Retinal pigment epithelial cell (primary cell): Measurements from ENCODE around the gene LILRB4.
"Not testable (repeated sequence)": the region's sequence is repeated elsewhere in the genome, so short reads cannot be mapped to it uniquely, and the experiment has no call there.

Experiments used
- DNase-seq: peaks from one replicate; pipeline ENCODE4 v3.0.0-alpha.2; 2010; ENCODE audit warnings: low read depth
- H3K4me3 ChIP-seq: 2 replicates; pipeline ENCODE4 v1.5.1; 2011; ENCODE audit warnings: mild to moderate bottlenecking, low read length, control low read depth, moderate library complexity
- TF ChIP-seq, protein P1 (sequence below): conservative IDR thresholded peaks from 2 replicates; pipeline ENCODE4 v1.5.1; 2011; ENCODE audit warnings: low read depth, low read length, control low read depth, inconsistent platforms

Gene LILRB4

DNA sequence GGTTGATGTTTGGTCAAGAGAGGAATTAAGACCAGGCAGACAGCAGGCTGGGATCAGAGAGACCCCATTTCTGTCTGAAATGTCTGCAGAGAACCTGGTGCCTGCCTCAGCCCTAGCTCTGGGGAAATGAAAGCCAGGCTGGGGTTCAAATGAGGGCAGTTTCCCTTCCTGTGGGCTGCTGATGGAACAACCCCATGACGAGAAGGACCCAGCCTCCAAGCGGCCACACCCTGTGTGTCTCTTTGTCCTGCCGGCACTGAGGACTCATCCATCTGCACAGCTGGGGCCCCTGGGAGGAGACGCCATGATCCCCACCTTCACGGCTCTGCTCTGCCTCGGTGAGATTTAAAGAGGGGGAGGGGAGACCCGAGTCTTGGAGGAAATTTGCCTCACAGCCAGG lies at the start of gene LILRB4:
Gene LILRB4, plus strand, starts transcription at position 256 of the 400 bp plus-strand sequence. Its CDS starts 49 bp downstream, at position 305.
- DNase-seq: no peak
- H3K4me3 ChIP-seq: no peak within 1 kb of the TSS
- TF ChIP-seq, protein P1, sequence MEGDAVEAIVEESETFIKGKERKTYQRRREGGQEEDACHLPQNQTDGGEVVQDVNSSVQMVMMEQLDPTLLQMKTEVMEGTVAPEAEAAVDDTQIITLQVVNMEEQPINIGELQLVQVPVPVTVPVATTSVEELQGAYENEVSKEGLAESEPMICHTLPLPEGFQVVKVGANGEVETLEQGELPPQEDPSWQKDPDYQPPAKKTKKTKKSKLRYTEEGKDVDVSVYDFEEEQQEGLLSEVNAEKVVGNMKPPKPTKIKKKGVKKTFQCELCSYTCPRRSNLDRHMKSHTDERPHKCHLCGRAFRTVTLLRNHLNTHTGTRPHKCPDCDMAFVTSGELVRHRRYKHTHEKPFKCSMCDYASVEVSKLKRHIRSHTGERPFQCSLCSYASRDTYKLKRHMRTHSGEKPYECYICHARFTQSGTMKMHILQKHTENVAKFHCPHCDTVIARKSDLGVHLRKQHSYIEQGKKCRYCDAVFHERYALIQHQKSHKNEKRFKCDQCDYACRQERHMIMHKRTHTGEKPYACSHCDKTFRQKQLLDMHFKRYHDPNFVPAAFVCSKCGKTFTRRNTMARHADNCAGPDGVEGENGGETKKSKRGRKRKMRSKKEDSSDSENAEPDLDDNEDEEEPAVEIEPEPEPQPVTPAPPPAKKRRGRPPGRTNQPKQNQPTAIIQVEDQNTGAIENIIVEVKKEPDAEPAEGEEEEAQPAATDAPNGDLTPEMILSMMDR: no peak

DNA sequence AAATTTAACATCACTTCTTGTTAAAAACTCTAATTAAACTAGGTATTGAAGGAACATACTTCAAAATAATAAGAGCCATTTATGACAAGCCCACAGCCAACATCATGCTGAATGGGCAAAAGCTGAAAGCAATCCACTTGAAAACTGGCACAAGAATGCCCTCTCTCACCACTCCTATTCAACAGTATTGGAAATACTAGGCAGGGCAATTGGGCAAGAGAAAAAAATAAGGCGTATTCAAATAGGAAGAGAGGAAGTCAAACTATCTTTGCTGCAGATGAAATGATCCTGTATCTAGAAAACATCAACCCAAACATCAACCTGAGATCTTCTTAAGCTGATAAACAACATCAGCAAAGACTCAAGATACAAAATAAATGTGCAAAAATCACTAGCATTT lies 48.1 kb upstream of the LILRB4 start:
- no peak for DNase-seq
- no peak overlapping the region for H3K4me3 ChIP-seq
- TF ChIP-seq, protein P1: no peak

DNA sequence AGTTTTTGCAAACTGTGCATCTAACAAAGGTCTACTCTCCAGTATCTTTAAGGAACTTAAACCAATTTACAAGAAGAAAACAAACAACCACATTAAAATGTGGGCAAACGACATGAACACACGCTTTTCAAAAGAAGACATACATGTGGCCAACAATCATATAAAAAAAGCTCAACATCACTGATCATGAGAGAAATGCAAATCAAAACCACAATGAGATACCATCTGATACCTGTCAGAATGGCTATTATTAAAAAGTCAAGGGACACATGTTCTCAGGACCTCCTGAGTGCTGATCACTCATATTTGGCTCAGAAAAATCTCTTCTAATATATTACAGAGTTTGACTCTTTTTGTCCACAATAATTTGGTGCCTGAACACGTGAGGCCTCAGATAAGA lies 46.7 kb upstream of the LILRB4 start:
- DNase-seq: no peak
- TF ChIP-seq, protein P1: no peak
- H3K4me3 ChIP-seq: no peak overlapping the region

DNA sequence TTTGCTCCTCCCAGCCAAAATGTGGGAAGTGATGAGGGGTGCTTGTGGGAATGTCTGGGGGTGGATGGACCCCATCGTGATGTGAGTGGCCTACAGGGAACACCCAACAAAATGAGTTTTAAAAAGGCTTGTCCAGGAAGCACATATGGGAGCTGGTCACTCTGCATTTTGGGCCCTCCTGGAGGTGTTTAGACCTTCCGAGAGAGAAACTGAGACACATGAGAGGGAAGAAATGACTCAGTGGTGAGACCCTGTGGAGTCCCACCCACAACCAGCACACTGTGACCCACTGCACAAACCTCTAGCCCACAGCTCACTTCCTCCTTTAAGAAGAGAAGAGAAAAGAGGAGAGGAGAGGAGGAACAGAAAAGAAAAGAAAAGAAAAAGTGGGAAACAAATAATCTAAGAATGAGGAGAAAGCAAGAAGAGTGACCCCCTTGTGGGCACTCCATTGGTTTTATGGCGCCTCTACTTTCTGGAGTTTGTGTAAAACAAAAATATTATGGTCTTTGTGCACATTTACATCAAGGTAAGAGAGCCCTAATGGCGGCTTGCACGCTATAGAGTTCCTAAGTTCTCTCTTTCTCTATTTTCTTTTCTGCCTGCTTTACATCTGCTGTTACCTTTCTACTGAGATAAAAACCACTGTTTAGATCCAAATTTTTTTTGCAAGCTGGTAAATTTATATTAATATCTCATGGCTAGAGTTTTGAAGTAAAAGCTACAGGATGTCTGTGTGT lies 45.8 kb upstream of the LILRB4 start:
- no peak overlapping the region for H3K4me3 ChIP-seq
- DNase-seq: no peak
- TF ChIP-seq, protein P1: no peak

DNA sequence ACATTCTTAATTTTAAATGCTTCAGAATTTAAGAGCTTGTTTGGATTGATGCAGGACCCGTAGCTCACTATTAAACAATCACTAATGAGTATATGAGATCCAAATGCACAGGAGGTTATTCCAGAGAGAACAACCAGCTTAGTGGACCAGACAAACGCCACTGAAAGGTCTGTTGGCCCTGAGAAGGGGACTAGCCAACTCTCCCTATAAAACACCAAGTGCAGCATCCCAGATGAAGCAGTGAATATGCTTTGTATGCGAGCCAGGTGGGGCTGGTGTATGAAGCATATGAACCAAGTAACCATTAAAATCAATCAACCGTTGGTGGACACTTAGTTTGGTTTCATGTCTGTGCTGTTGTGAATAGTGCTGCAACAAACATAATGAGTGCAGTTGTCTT lies 42.3 kb upstream of the LILRB4 start:
- TF ChIP-seq, protein P1: no peak
- no peak overlapping the region for H3K4me3 ChIP-seq
- DNase-seq: no peak

DNA sequence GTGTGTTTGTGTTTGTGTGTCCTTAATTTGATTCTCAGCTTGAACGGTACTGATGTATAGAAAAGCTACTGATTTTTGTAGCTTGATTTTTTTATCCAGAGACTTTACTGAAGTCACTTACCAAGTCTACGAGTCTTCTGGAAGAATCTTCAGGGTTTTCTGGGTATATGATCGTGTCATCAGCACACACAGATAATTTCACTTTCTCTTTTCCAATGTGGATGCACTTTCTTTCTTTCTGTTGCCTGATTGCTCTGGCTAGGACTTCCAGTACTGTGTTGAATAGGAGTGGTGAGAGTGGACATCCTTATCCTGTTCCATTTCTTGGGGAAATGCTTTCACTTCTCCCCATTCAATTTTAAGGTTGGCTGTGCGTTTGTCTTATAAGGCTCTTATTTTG lies 40.4 kb upstream of the LILRB4 start:
- TF ChIP-seq, protein P1: no peak
- H3K4me3 ChIP-seq: no peak overlapping the region
- no peak for DNase-seq

DNA sequence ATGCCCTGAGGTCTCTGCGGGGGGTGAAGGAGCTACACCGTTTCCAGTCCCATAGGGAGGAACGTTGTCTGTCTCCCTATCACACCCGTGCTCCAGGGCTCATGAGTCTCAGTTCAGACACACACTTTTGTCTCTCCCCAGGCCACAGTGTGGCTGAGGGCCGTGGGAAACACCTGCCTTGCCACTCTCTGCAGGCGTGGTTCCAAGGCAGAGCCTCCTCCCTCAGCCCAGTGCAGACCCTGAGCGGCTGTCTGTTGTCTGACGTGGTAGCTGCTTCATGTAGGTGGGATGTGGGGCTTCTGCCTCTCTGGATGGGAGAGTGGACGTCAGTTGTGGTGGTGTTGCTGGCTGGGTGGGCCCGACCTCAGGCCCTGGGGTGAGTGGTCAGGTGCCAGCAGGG lies 38.6 kb upstream of the LILRB4 start:
- H3K4me3 ChIP-seq, DNase-seq: not testable (repeated sequence)

DNA sequence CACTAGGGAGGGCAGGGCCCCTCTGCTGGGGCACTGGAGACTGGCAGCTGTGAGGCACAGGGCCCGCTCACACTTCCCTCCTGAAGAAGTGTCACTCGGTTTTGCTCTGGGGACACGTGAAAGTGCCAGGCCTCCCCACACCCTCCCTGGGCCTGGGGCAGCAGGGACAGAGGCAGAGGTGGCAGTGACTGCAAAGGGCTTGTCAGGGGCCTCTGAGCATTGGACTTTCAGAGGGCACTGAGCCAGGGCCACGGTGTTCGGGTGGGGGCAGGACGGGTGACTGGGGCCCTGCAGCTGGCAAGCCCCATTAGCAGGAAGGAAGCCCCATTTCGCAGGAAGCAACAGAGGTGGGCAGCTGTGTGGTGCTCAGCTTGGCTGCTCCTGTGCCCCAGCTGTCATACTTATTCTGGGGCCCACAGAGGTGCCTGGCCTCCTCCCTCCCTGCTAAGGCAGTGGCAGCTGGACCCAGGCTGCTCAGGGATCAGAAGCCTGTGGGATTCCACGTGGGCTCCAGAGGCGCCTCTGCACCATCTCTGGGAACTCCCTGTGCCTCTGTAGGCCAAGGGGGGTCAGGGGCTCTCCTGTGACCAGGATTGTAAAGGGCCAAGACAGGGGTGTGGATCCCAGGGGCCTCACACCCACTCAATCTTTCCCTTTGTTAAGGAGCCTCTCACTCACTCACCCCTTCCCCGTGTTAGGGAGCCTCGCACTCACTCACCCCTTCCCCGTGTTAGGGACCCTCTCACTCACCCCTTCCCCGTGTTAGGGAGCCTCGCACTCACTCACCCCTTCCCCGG lies 37.7 kb upstream of the LILRB4 start:
- not testable (repeated sequence) for DNase-seq

More for the DNA sequence above, 37.7 kb upstream of the LILRB4 start:
- not testable (repeated sequence) for H3K4me3 ChIP-seq
